NCI-H2107 treated with DMSO at 0.1 percent for 48 hours (cell line): ENCODE results near the gene ANKRD20A1.
"Not testable (repeated sequence)": the region's sequence is repeated elsewhere in the genome, so short reads cannot be mapped to it uniquely, and the experiment has no call there.

Source experiments
- DNase-seq: peaks from one replicate; lab custom pipeline; 2025; ENCODE audit not compliant: unreplicated experiment; lab: John Stamatoyannopoulos, UW

The ANKRD20A1 gene

DNA sequence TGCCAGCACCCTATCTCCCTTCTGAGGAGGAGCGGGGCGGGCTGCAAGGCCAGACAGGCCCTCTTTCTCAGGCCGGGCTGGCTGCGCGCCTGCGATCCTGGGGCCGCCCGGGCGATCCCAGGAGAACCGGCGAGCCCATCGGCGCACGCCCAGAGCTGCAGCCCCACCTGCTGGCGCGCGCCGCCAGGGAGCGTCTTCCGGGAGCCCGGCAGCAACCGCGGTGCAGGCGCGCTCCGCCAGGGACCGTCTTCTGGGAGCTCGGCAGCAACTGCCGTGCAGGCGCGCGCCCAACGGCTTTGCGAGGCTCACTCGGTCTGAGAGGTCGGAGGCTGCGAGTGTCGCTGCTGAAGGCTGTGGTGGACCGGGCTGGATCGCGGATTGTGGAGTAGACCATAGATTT lies at the start of gene ANKRD20A1:
ANKRD20A1 (plus strand) TSS at position 61 of the 400 bp plus-strand sequence. CDS start 496 bp downstream, outside the sequence.
- DNase-seq, result not testable (repeated sequence)

GRCh38 chr9:67832088-67832487 lies 26.6 kb upstream of the ANKRD20A1 start:
- not testable (repeated sequence) for DNase-seq
